Left ventricle myocardium superior (tissue), 1 donor: ENCODE measurements around the gene TSC22D1. TPM values are rescaled to one million over a fixed set of nuclear protein-coding genes. Genes with fewer than 3 reads are reported as not detected.

ENCODE experiments used
- ATAC-seq: fragments of 200-7000 bp; cut with Tn5 transposase; one replicate; pipeline ENCODE4 v1.9.1; 2020; ENCODE audit warnings: mild to moderate bottlenecking, moderate library complexity
- DNase-seq: peaks from one replicate; pipeline ENCODE4 v3.0.0-alpha.2; 2020
- intact Hi-C: fragments of 100-400 bp; cut with micrococcal nuclease; formaldehyde crosslinking; loops from one replicate; pipeline ENCODE4 v1.11.0; 2022
- total RNA-seq: library from RNA; stranded (reverse); fragmentation: NEBNext Ultra II Directional; extraction: Animal tissue kit (Norgen Biotek cat#: 25700); gene quantifications from one replicate; pipeline ENCODE4 v1.2.1, GENCODE V29; 2021
- donor health status: DM: no; HTN: yes; CAD: no; lungs with severe emphysema.

TSC22D1 gene
- total RNA-seq, 1 donor from 2014 or later: 180 TPM

DNA sequence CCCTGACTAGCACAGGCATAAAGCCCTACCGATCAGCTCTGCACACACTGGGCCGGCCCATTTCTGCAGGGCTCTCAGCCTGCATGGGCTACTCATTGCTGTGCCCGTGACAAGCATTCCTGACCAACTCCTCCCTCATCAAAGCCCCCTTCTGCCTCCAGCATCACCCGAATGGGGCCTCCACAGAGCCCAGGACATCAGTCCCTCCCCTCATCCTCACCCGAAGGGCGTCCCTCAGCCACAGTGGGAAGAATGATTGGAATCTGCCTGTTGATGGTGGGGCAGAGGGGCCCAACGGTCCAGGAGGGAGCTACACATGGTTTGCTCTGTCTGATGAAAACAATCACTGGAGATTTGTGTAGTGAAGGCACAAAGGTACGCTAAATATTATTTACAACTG, 158.7 kb downstream of the TSC22D1 start:
- no peak for DNase-seq
- ATAC-seq: no peak
- intact Hi-C loops: no loop called here

DNA sequence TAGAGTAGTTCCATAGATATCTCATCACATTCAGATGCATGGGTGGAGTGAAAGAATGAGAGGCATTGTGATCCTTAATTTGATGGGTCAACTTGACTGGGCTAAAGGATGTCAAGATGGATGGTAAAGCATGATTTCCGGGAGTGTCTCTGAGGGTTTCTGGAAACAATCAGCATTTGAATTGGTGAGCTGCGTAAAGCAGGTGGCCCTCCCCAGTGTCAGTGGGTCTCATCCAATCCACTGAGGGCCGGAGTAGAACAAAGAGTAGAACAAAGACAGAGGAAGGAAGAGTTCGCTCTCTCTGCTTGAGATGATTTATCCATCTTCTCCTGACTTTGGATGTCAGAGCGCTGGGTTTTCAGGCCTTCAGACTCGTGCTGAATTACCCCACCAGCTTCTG, 159.4 kb downstream of the TSC22D1 start:
- intact Hi-C loops: no loop called here
- ATAC-seq (no peak), DNase-seq (no peak)

GRCh38 chr13:44416301-44416700, 159.8 kb downstream of the TSC22D1 start:
- ATAC-seq (no peak), DNase-seq (no peak)
- intact Hi-C loops: no loop called here

GRCh38 chr13:44415815-44416214, 160.3 kb downstream of the TSC22D1 start:
- intact Hi-C loops: no loop called here
- no peak for DNase-seq
- ATAC-seq: no peak

DNA sequence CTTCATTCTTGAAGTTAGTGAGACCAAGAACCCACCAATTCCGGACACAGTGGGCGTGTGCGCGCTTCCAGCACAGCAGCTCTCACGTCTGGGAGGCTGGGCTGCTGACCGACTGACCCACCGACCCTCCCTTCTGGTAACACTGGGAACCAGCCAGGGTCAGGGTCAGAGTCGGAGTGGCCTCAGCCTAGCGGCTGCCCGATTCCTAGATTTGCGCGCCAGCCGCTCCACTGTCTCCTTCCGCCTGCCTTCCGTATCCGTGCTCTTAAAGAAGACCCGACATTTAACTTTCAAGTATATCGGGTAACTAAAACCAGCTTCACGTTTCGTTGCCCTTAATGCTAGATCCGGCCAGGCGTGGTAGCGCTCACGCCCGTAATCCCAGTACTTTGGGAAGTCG, 161.4 kb downstream of the TSC22D1 start:
- ATAC-seq: no peak
- intact Hi-C loops: no loop called here
- DNase-seq: no peak

DNA sequence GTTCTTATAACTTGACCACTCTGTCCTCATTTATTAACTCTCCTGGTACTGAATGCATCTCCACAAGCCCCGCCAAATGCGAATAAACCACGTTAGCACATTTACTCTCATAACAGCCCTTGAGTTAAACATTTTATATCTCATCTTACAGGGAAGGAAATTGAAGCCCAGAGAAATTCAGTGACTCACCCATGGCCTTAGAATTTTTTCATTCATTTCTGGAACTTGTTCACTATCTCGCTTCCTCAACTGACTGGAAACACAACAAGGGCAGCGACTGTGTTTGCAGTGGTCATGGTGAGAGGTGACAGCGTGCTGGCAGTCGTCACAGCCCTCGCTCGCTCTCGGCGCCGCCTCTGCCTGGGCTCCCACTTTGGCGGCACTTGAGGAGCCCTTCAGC, 163.0 kb downstream of the TSC22D1 start:
- no peak for DNase-seq
- intact Hi-C loops: no loop called here
- ATAC-seq: no peak

DNA sequence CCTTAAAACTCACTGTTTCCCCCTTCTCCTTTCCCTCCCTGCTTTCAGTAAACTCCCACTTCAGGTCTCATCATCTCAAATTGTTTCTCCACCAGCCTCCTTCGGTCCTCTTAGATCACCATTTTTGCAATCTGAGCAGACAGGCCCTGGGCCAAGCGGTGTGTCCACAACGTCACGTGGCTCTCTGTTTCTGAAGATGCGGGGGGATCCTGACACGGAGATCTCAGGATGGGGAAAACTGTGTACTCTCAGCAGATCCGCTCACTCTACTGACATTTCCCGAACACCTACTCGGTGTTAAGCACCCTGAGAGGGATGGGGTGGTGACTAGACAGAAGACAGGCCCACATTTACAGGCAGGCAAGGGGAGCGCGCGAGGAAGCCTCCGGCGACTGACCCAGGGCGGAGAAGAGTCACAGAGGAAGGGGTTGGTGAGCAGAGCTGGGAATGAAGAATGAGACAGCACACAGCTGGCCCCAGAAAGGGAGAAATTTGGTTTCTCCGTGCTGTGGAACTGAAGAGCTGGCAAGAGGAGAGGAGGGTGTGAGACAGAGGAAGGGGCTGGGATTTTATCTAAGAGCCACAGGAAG, 163.7 kb downstream of the TSC22D1 start:
- no peak for DNase-seq
- ATAC-seq: peak; percentile 18
- intact Hi-C loops: no loop called here

DNA sequence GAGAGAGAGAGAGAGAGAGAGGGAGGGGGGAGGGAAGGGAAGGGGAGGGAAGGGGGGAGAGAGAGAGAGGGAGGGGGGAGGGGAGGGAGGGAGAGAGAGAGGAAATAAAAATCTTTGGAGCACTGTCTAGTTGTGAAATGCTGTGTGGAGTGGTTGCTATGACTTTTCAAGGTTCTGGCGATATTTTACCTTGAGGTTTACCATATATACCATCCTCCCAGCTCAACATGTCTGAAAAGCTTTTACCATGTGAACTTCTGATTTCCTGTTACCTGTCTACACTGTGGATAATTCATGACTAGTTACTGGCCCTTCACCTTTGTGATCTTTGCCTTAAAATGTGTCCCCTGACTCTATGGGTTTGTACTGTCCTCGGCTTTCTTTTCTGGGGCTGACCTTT, 164.3 kb downstream of the TSC22D1 start:
- DNase-seq: no peak
- no peak for ATAC-seq
- intact Hi-C loops: no loop called here

DNA sequence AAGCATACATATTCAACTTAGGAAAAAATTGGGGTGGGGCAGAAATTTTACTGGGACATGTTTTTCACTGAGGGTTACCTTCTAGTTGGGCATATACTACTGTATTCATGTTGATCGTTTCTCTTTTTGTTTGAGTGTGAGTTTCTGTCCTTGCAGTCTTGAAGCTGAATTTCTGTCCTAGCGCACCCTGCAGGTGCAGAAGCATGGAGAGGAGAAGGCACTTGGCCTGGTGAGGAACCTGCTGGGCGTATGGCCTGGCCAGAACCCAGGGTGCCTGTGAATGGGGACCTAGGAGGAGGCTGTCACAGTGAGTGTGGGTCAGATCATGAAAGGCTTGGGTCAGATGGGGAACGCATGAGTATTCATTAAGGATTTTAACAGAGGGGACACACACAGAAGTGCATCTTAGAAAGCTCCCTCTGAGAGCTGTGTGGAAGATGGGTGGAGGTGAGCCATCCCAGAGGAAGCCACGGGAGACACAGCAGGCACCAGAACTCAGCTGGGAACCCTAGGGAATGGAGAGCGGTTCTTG, 165.7 kb downstream of the TSC22D1 start:
- intact Hi-C loops: no loop called here
- DNase-seq (no peak), ATAC-seq (no peak)

GRCh38 chr13:44409595-44409994, 166.5 kb downstream of the TSC22D1 start:
- no peak for ATAC-seq
- no peak for DNase-seq
- intact Hi-C loops: no loop called here

- intact Hi-C loops: no loop called here
- DNase-seq (no peak), ATAC-seq (no peak)
These were observed 168.2 kb downstream of the TSC22D1 start for GRCh38 chr13:44407891-44408290.

GRCh38 chr13:44407379-44407778, 168.8 kb downstream of the TSC22D1 start:
- intact Hi-C loops: no loop called here

DNA sequence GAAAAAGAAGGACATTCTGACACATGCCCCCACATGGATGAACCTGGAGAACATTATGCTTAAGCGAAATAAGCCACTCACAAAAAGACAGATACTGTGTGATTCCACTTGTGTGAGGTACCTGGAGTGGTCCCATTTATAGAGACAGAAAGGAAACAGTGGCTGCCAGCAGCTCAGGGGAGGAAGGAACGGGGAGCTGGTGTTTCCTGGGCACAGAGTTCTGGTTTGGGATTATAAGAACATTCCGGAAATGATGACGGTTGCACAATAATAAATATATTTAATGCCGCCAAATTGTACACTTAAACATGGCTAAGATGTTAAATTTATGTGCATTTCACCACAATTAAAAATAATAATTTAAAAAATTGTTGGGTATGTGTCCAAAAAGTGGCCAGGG, 169.5 kb downstream of the TSC22D1 start:
- intact Hi-C loops: no loop called here
- no peak for DNase-seq
- no peak for ATAC-seq

More at GRCh38 chr13:44407379-44407778, 168.8 kb downstream of the TSC22D1 start:
- DNase-seq: no peak
- ATAC-seq: no peak

GRCh38 chr13:44404261-44405132, 171.6 kb downstream of the TSC22D1 start:
- ATAC-seq (no peak), DNase-seq (no peak)
- intact Hi-C loops: no loop called here

DNA sequence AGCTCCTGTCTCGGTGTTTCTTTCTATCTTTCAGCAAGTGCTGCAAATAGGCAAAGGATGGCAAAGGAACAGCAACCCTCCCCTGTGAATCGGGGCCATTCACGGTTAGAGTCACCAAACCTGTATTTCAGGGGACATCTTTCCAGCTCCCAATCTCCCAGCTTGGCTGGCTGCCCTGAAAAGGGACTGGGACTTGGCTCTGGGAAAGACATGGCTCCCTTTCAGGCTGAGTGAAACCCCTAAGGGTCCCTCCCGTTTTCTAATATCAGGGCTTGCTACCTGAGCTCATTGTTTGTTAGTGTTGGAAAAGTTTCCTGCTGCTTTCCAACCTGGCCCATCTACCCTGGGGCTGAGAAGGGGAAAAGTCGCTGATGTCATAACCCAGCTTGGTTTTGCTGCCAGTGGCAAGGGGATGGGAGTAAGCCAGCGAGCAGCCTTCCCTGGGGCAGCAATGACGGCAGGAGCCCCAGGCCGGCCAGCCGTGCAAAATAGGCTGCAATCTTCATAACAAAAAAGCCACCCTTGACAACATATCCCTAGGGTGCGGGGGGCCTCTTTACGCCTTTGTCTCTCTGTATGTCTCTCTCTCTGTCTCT, 172.6 kb downstream of the TSC22D1 start:
- no peak for ATAC-seq
- intact Hi-C loops: no loop called here
- no peak for DNase-seq

- ATAC-seq (no peak), DNase-seq (no peak)
- intact Hi-C loops: no loop called here
These were observed 173.2 kb downstream of the TSC22D1 start for GRCh38 chr13:44402899-44403445.

DNA sequence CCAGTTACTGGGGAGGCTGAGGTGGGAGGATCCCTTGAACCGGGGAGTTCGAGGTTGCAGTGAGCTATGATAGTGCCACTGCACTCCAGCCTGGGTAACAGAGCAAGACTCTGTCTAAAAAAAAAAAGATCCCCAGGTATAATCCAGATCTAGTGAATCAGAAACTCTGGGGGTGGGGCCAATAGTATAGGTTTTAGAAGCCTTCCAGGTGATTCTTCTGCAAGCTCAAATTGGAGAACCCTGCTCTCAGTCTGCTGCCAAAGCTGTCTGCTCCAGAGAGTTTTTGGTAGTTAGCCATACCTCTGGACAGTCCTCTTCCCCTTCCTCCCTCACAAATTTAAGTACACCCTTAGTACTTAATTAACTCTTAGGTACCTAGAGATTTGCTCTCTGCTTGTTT, 174.6 kb downstream of the TSC22D1 start:
- ATAC-seq (no peak), DNase-seq (no peak)
- intact Hi-C loops: no loop called here

- ATAC-seq (no peak), DNase-seq (no peak)
- intact Hi-C loops: no loop called here
These were observed 175.4 kb downstream of the TSC22D1 start for GRCh38 chr13:44400736-44401135.

DNA sequence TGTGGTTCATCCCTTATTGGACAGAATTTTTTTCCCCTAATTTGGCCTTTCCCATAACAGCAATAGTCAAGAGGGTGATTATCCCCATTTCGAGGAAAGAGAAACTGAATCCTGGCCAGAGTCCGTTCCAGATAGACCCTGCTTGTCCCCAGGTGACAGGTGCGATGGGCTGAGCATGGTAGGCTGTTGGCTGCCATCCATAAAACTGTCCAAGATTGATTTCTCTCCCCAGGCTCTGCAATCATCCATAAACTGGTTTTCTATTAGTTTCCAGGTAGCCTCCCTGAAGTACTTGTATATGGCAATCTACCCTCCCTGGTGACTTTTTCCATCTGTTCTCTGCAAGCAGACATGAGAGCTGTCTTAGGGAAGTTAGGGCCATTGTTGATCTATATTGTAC, 177.1 kb downstream of the TSC22D1 start:
- no peak for ATAC-seq
- no peak for DNase-seq
- intact Hi-C loops: no loop called here

GRCh38 chr13:44398606-44399005, 177.5 kb downstream of the TSC22D1 start:
- DNase-seq (no peak), ATAC-seq (no peak)
- intact Hi-C loops: no loop called here
